ENCODE results near the gene HOXD4. TPM values are rescaled to one million over a fixed set of nuclear protein-coding genes. Genes with fewer than 3 reads are reported as not detected.

The HOXD4 gene
- polyA plus RNA-seq, 1 of the 3 experiments (the other 2 are of a cell fraction), result 1.0 TPM

GRCh38 chr2:176129813-176130146 is 21.6 kb upstream of the HOXD4 start:
- Histone ChIP-seq H4K20me1 (ENCODE audit: insufficient read depth) (no peaks in the 10 kb centered on the region), H3K9ac (peak overlapping the region; percentile 61; the same call in 1 of the 2 replicates), H3F3A (replicated peaks; ENCODE audit: insufficient read depth) (peaks cover 19% of the 10 kb centered on the region), H3K4me1 (ENCODE audit: control insufficient read depth in 1 of 2, insufficient read depth in 2 of 2, low read depth in 1 of 2, low read length in 1 of 2) (peaks cover 24 to 32% of the 10 kb centered on the region in 2 experiments), H3K79me2 (ENCODE audit: insufficient read depth) (peaks cover 10% of the 10 kb centered on the region), H3K27me3 (ENCODE audit: insufficient read depth) (no peaks in the 10 kb centered on the region), H3K9me2 (no peaks in the 10 kb centered on the region), H3K4me2 (peak overlapping the region; percentile 85; the same call in 1 of the 2 replicates), H3K36me3 (replicated peaks in 1 of 2; ENCODE audit: control insufficient read depth in 1 of 2, insufficient read depth in 2 of 2, low read length in 1 of 2) (no peaks in the 10 kb centered on the region), H3K27ac (ENCODE audit: low read depth in 2 of 2, low read length in 1 of 2) (peak overlapping the region; percentile 62 to 63), H3K9me3 (no peaks in the 10 kb centered on the region), H2AFZ (ENCODE audit: low read depth) (peak overlapping the region; percentile 29; the same call in 1 of the 2 replicates), H3K4me3 (ENCODE audit: low read depth in 2 of 2, low read length in 1 of 2) (peak overlapping the region; percentile 69)
- DNase-seq, result no peak
- ChIA-PET POLR2A (interaction anchor here (0.9 to 6.3 kb wide), 7 partner anchors 7 to 700 kb away, joined by 3 to 45 read pairs (median 14); partner anchors contain the start of gene HOXD9), CTCF (interaction anchor here (1.0 to 26.1 kb wide), 8 partner anchors 8 to 1019 kb away, joined by 3 to 1047 read pairs (median 7); no protein-coding TSS in a partner anchor)
- WGBS (ENCODE audit: low lambda C conversion rate), result 19% methylated on average over 27 of the region's 43 CpGs
- TF ChIP-seq EZH2phosphoT487 (IDR thresholded peaks at IDR 0.05; ENCODE audit: borderline replicate concordance, low read depth) (no peak), CTCF (IDR thresholded peaks at IDR 0.05) (no peak), SMC3 (IDR thresholded peaks at IDR 0.05; ENCODE audit: low read depth, low read length) (no peak), REST (IDR thresholded peaks at IDR 0.05; ENCODE audit: low read depth, low read length) (no peak), EP300 (IDR thresholded peaks at IDR 0.05; ENCODE audit: borderline replicate concordance in 1 of 2, low read depth in 1 of 2, low read length in 1 of 2) (no peak), POLR2AphosphoS5 (IDR thresholded peaks at IDR 0.05; ENCODE audit: low read depth, low read length) (no peak)

- Histone ChIP-seq H3K9me2 (no peaks in the 10 kb centered on the region), H3K9me3 (no peaks in the 10 kb centered on the region), H3K79me2 (ENCODE audit: insufficient read depth) (peaks cover 10% of the 10 kb centered on the region), H3K4me2 (peak overlapping the region; percentile 81), H3K36me3 (replicated peaks in 1 of 2; ENCODE audit: control insufficient read depth in 1 of 2, insufficient read depth in 2 of 2, low read length in 1 of 2) (no peaks in the 10 kb centered on the region), H3K4me1 (ENCODE audit: control insufficient read depth in 1 of 2, insufficient read depth in 2 of 2, low read depth in 1 of 2, low read length in 1 of 2) (peaks cover 30 to 38% of the 10 kb centered on the region in 2 experiments), H4K20me1 (ENCODE audit: insufficient read depth) (no peaks in the 10 kb centered on the region), H3K4me3 (ENCODE audit: low read depth in 2 of 2, low read length in 1 of 2) (peak overlapping the region; percentile 69), H3K27me3 (ENCODE audit: insufficient read depth) (no peaks in the 10 kb centered on the region), H3F3A (replicated peaks; ENCODE audit: insufficient read depth) (peaks cover 24% of the 10 kb centered on the region), H3K9ac (peak overlapping the region; percentile 66), H2AFZ (ENCODE audit: low read depth) (peak overlapping the region; percentile 53; the same call in 1 of the 2 replicates), H3K27ac (ENCODE audit: low read depth in 2 of 2, low read length in 1 of 2) (peak overlapping the region; percentile 62 to 63)
- DNase-seq, result peak; percentile 80
- POLR2A ChIA-PET, result interaction anchor here (0.9 to 6.3 kb wide), 9 partner anchors 8 to 700 kb away, joined by 3 to 45 read pairs (median 7); partner anchors contain the start of gene HOXD9
- CTCF ChIA-PET, result interaction anchor here (1.0 to 26.1 kb wide), 12 partner anchors 8 to 1019 kb away, joined by 3 to 1047 read pairs (median 9); no protein-coding TSS in a partner anchor
- 18% methylated on average over 20 of the region's 100 CpGs for WGBS (ENCODE audit: low lambda C conversion rate)
- TF ChIP-seq IRF3 (IDR thresholded peaks at IDR 0.05; ENCODE audit: low read depth, low read length) (no peak), USF1 (IDR thresholded peaks at IDR 0.05; ENCODE audit: borderline replicate concordance, low read depth) (no peak), FOSL2 (IDR thresholded peaks at IDR 0.05; ENCODE audit: borderline replicate concordance, low read depth) (no peak), YY1 (IDR thresholded peaks at IDR 0.05; ENCODE audit: low read depth) (no peak), TEAD4 (IDR thresholded peaks at IDR 0.05; ENCODE audit: borderline replicate concordance, insufficient read depth) (no peak), MEF2A (IDR thresholded peaks at IDR 0.05; ENCODE audit: borderline replicate concordance, low read depth) (no peak), RAD21 (IDR thresholded peaks at IDR 0.05; ENCODE audit: low read length) (no peak), SMC3 (IDR thresholded peaks at IDR 0.05; ENCODE audit: low read depth, low read length) (no peak), SIN3A (IDR thresholded peaks at IDR 0.05; ENCODE audit: borderline replicate concordance, low read depth, low read length) (no peak), RXRA (IDR thresholded peaks at IDR 0.05; ENCODE audit: borderline replicate concordance, low read depth) (no peak), CHD2 (IDR thresholded peaks at IDR 0.05; ENCODE audit: low read length, partially characterized antibody) (no peak)
Measured at GRCh38 chr2:176130147-176130956, 21.0 kb upstream of the HOXD4 start.

Measured in SK-N-SH (cell line).